H1 (cell line): ENCODE measurements around the gene BCAR1. TPM values are rescaled to one million over a fixed set of nuclear protein-coding genes. Genes with fewer than 3 reads are reported as not detected.

Source experiments
- ATF3 ChIP-seq: IDR thresholded peaks from 2 replicates; pipeline ENCODE4 v1.6.1; 2011; ENCODE audit warnings: low read depth, mild to moderate bottlenecking, low read length; ENCODE audit not compliant: insufficient read depth
- CBX5 ChIP-seq: fragments of 300-800, 300-1000 bp; sonication (generic); IDR thresholded peaks from 2 replicates; pipeline ENCODE4 v1.7.1; 2016; ENCODE audit warnings: antibody characterized with exemption, low read length, low read depth
- EGR1 ChIP-seq: IDR thresholded peaks from 2 replicates; pipeline ENCODE4 v1.6.1; 2011; ENCODE audit warnings: low read depth, low read length, borderline replicate concordance
- RAD21 ChIP-seq, 2 experiments: IDR thresholded peaks in 1 of 2; conservative IDR thresholded peaks in 1 of 2; 2 replicates each; pipeline ENCODE4 v1.6.1; 2011; ENCODE audit warnings: low read depth in 2 of 2, low read length in 2 of 2, improper control_type of control experiment in 1 of 2, inconsistent platforms in 1 of 2, mild to moderate bottlenecking in 1 of 2, moderate library complexity in 1 of 2
- RXRA ChIP-seq: IDR thresholded peaks from 2 replicates; pipeline ENCODE4 v1.6.1; 2011; ENCODE audit warnings: low read depth, mild to moderate bottlenecking, low read length, moderate library complexity; ENCODE audit not compliant: insufficient read depth
- SIX5 ChIP-seq: IDR thresholded peaks from 2 replicates; pipeline ENCODE4 v1.6.1; 2011; ENCODE audit warnings: mild to moderate bottlenecking, low read depth, low read length
- SUZ12 ChIP-seq: fragments of 200-600 bp; sonication (generic); IDR thresholded peaks from 2 replicates; pipeline ENCODE4 v1.6.1; 2012; ENCODE audit warnings: mild to moderate bottlenecking, inconsistent platforms, low read length, moderate library complexity, mixed read lengths
- polyA plus RNA-seq, 7 experiments: library from polyadenylated mRNA; depleted of rRNA in 3 of 7; stranded (reverse) in 5 of 7; unstranded in 2 of 7; fragments of >200 nt in 5 of 7; fragments of 200-250 nt in 2 of 7; gene quantifications; 1 replicate in 5 of 7; 2 replicates in 1 of 7; 4 replicates in 1 of 7; pipeline versions ENCODE4 v1.2.1 to v1.2.3, GENCODE V29; 2011 to 2013; ENCODE audit warnings: missing spikeins in 2 of 7, mixed read lengths in 2 of 7
- total RNA-seq: library from RNA; stranded (reverse); fragmentation: NEBNext Ultra II Directional; extraction: Animal tissue kit (Norgen Biotek cat#: 25700); gene quantifications from 2 replicates; pipeline ENCODE4 v1.2.1, GENCODE V29; 2021

The BCAR1 gene
- total and polyA plus RNA-seq, 2 of the 8 experiments (the other 6 are each of a cell fraction or from before 2014, with no cell fraction given): 59.8 to 105 TPM

- no peak for TF ChIP-seq ATF3
- no peak for TF ChIP-seq SUZ12
- no peak for TF ChIP-seq SIX5
- no peak for TF ChIP-seq EGR1
- TF ChIP-seq RAD21 (IDR thresholded peaks at IDR 0.05 in 1 of 2, conservative IDR thresholded peaks at IDR 0.05 in 1 of 2; ENCODE audit: low read depth in 2 of 2, low read length in 2 of 2): no peak
- TF ChIP-seq RXRA: no peak
- no peak for TF ChIP-seq CBX5
These were observed 9.6 kb upstream of the BCAR1 start (continued) for GRCh38 chr16:75260851-75261589.
